ENCODE measurements around the gene ZNRD2.

The ZNRD2 gene

GRCh38 chr11:65581928-65582327 is 11.7 kb downstream of the ZNRD2 start:
- H3K4me3 ChIP-seq (ENCODE audit: low read depth, low read length): no peak overlapping the region
- no peak for TF ChIP-seq CTCF (IDR thresholded peaks at IDR 0.05; ENCODE audit: borderline replicate concordance, insufficient read depth, low read depth, low read length)

GRCh38 chr11:65583589-65583988 is 13.3 kb downstream of the ZNRD2 start:
- H3K4me3 ChIP-seq (ENCODE audit: low read depth, low read length): no peak overlapping the region
- TF ChIP-seq CTCF (IDR thresholded peaks at IDR 0.05; ENCODE audit: borderline replicate concordance, insufficient read depth, low read depth, low read length): no peak

GRCh38 chr11:65584106-65584505 is 13.8 kb downstream of the ZNRD2 start:
- H3K4me3 ChIP-seq (ENCODE audit: low read depth, low read length): no peak overlapping the region
- TF ChIP-seq CTCF (IDR thresholded peaks at IDR 0.05; ENCODE audit: borderline replicate concordance, insufficient read depth, low read depth, low read length): no peak

GRCh38 chr11:65584723-65585171 is 14.5 kb downstream of the ZNRD2 start:
- no peak for TF ChIP-seq CTCF (IDR thresholded peaks at IDR 0.05; ENCODE audit: borderline replicate concordance, insufficient read depth, low read depth, low read length)
- no peak overlapping the region for H3K4me3 ChIP-seq (ENCODE audit: low read depth, low read length)

GRCh38 chr11:65585396-65586246 is 15.3 kb downstream of the ZNRD2 start:
- TF ChIP-seq CTCF (IDR thresholded peaks at IDR 0.05; ENCODE audit: borderline replicate concordance, insufficient read depth, low read depth, low read length): no peak
- no peak overlapping the region for H3K4me3 ChIP-seq (ENCODE audit: low read depth, low read length)

- H3K4me3 ChIP-seq (ENCODE audit: low read depth, low read length): no peak overlapping the region
- TF ChIP-seq CTCF (IDR thresholded peaks at IDR 0.05; ENCODE audit: borderline replicate concordance, insufficient read depth, low read depth, low read length): no peak
Observed at GRCh38 chr11:65586247-65586630, 16.0 kb downstream of the ZNRD2 start.

GRCh38 chr11:65586676-65587075 is 16.4 kb downstream of the ZNRD2 start:
- H3K4me3 ChIP-seq (ENCODE audit: low read depth, low read length): no peak overlapping the region
- no peak for TF ChIP-seq CTCF (IDR thresholded peaks at IDR 0.05; ENCODE audit: borderline replicate concordance, insufficient read depth, low read depth, low read length)
